Ectodermal cell (in vitro differentiated cells): ENCODE measurements around the gene PELO.
"Not testable (repeated sequence)": the region's sequence is repeated elsewhere in the genome, so short reads cannot be mapped to it uniquely, and the experiment has no call there.

ENCODE experiments used
- H3K27ac ChIP-seq: 2 replicates; pipeline ENCODE4 v1.7.0; 2013; ENCODE audit warnings: mild to moderate bottlenecking, low read depth, low read length; ENCODE audit not compliant: insufficient read depth, poor library complexity, severe bottlenecking
- H3K27me3 ChIP-seq: 2 replicates; pipeline ENCODE4 v1.7.0; 2013; ENCODE audit warnings: mild to moderate bottlenecking, low read length; ENCODE audit not compliant: insufficient read depth, control insufficient read depth, poor library complexity, severe bottlenecking
- H3K36me3 ChIP-seq: one replicate; pipeline ENCODE4 v1.7.0; 2013; ENCODE audit warnings: low read length; ENCODE audit not compliant: control insufficient read depth, insufficient read depth
- H3K4me1 ChIP-seq: one replicate; pipeline ENCODE4 v1.7.0; 2013; ENCODE audit warnings: low read length; ENCODE audit not compliant: control insufficient read depth, insufficient read depth
- H3K4me3 ChIP-seq: 2 replicates; pipeline ENCODE4 v1.7.0; 2013; ENCODE audit warnings: low read depth, low read length, control low read depth; ENCODE audit not compliant: insufficient read depth
- H3K9me3 ChIP-seq: 2 replicates; pipeline ENCODE4 v1.7.0; 2013; ENCODE audit warnings: mild to moderate bottlenecking, low read length, moderate library complexity; ENCODE audit not compliant: control insufficient read depth
- WGBS, 2 experiments: methylation state at CpG; one replicate each; pipeline ENCODE4 v1.1.7; 2013; ENCODE audit warnings: missing lambda C conversion rate in 2 of 2; 5-methylcytosine and 5-hydroxymethylcytosine counted together

Gene PELO

DNA sequence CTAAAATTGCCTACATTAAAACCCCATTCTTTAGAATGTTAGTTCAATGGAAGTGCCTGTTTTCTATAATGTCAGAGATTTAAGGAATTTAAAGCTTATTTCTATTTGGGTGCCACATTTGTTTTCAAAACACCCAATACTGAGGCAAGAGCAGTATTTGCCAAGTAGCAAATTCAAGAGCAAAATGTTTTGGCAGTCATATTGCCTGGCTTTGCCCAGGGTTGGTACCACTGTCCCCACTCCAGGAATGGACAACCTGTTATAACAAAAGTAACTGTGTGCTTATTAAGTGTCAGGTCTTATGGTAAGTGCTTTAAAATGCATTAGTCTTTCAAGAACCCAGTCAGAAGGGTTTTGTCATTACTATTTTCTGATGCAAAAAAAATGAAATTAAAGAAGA, 19.3 kb downstream of the PELO start:
- Histone ChIP-seq H3K27me3 (no peaks in the 10 kb centered on the region), H3K27ac (no peak overlapping the region), H3K36me3 (no peaks in the 10 kb centered on the region), H3K4me1 (peaks cover 7% of the 10 kb centered on the region), H3K4me3 (no peak overlapping the region), H3K9me3 (no peaks in the 10 kb centered on the region)

DNA sequence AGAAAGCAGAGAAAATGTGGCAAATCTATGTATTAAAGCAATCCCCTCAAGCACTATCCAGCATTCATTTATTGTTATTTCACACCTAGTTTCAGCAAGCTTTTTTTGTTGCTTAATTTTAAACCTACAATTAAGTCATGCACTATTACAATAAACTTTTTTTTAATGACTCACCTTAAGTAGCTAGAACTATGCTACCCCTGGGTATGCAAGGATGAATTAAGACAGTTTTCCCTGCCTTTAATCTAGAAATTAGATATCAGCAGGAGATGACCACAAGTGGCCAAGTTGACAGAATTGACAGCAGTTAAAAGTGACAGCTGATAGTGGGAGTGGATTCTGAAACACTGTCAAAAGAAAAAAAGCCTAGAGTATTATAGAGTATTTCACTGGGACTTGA, 20.0 kb downstream of the PELO start:
- no peaks in the 10 kb centered on the region for H3K9me3 ChIP-seq
- H3K4me1 ChIP-seq: peaks cover under 1% of the 10 kb centered on the region
- H3K27me3 ChIP-seq: no peaks in the 10 kb centered on the region
- no peak overlapping the region for H3K4me3 ChIP-seq
- H3K36me3 ChIP-seq: no peaks in the 10 kb centered on the region
- no peak overlapping the region for H3K27ac ChIP-seq

DNA sequence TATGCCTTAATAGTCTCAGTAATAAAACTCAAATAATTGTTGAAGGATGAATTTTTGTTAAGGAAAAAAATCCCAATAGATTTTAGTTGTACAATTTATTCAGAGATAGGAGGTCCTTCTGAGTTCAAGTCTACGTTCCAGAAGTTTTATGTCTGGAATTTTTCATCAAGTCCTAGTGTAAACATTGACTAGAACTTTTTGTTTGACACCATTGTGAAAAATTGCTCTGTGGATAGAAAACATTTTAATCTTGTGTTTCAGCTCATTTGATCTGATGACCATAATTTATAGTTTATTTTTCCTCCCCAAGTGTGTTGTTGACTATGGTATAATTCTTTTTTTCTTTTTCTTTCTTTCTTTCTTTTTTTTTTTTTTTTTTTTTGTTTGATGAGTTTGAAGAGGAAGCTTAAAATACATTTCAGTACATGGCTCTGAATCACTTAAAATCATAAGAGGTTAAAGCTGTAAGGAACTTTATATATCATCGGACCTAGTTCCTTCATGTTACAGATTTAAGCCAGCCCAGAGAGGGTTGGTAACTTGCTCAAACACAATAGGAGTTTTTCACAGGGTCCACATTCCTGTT, 20.7 kb downstream of the PELO start:
- no peaks in the 10 kb centered on the region for H3K36me3 ChIP-seq
- no peaks in the 10 kb centered on the region for H3K27me3 ChIP-seq
- WGBS, 2 experiments: 100% methylated on average over 2 of the region's 2 CpGs
- H3K9me3 ChIP-seq: no peaks in the 10 kb centered on the region
- H3K4me1 ChIP-seq: no peaks in the 10 kb centered on the region
- no peak overlapping the region for H3K27ac ChIP-seq
- no peak overlapping the region for H3K4me3 ChIP-seq

DNA sequence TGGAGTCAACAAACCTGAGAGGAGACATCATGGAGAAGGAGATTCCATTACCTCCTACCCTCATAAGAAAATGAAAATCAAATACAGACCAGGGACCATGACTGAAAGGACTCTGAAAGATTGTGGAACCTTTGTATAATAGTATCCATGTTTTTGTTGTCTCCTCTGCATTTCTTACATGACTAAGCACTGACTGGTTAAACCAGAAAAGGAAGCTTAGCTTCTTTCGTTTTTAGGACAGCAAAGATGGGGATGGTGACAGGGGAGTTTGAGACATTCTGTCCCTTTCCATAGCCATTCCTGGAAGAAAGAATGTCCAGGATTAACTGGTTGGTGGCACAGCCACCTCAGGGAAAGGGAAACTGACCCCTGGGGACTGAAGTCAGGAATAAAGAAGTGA, 22.2 kb downstream of the PELO start:
- no peaks in the 10 kb centered on the region for H3K4me1 ChIP-seq
- H3K36me3 ChIP-seq: no peaks in the 10 kb centered on the region
- no peak overlapping the region for H3K4me3 ChIP-seq
- H3K9me3 ChIP-seq: no peaks in the 10 kb centered on the region
- no peaks in the 10 kb centered on the region for H3K27me3 ChIP-seq
- 56 to 61% methylated on average over 1 of the region's 1 CpG for WGBS, 2 experiments
- H3K27ac ChIP-seq: no peak overlapping the region

DNA sequence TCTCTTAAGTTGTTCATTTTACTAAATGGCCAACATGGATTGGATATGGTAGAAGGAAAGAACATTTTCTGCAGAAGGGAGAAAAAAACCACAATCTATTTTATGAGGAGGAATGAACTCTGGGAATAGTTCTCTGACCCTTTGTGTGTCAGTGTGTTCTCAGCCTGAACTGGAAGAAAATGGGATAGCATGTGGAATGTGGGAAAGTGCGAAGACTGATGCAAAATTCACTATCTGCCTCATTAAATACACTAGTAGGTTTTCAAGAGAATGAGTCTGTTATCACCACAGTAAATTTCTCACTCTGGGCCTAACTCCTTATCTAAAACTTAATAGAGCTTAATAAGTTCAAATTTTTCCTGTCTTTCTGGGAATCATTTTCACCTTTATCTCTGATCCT, 22.7 kb downstream of the PELO start:
- H3K36me3 ChIP-seq: no peaks in the 10 kb centered on the region
- no peak overlapping the region for H3K4me3 ChIP-seq
- no peaks in the 10 kb centered on the region for H3K4me1 ChIP-seq
- 82% methylated on average over 1 of the region's 1 CpG; no CpG with 5 or more reads in 1 of the 2 experiments for WGBS, 2 experiments
- no peak overlapping the region for H3K27ac ChIP-seq
- H3K27me3 ChIP-seq: no peaks in the 10 kb centered on the region
- no peaks in the 10 kb centered on the region for H3K9me3 ChIP-seq

DNA sequence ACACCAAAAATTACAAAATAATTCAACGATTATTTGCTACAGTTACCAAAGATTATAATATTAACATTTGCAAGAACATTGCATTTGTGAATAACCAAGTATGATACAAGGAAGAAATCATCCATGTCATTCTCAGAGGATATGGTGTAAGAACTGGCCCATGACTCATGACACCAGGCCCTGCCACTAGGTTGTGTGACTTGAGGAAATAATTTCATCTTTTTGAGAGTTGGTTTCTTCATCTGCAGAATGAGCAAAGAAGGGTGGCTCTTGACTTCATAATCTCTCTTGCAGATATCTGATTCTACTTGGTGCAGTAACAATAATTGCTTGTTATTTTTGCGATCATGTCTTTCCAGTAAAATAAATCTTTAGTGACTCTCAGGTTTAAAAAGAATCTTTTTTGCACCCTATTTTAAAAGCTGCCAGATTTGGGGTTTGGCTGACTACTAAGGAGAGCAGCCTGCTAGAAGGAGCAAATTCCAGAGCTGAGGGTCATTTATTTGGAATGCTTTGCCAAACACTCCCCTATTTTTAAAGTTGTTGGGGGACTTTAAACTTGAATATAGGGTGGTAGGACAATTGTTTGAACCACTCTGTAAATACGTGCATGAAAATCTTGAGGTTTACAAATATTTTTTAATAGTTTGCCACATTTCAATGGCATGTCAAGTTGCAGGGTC, 23.5 kb downstream of the PELO start:
- 98 to 100% methylated on average over 1 to 3 of the region's 3 CpGs for WGBS, 2 experiments
- H3K27me3 ChIP-seq: no peaks in the 10 kb centered on the region
- H3K4me1 ChIP-seq: no peaks in the 10 kb centered on the region
- no peak overlapping the region for H3K4me3 ChIP-seq
- H3K27ac ChIP-seq: no peak overlapping the region
- no peaks in the 10 kb centered on the region for H3K36me3 ChIP-seq
- H3K9me3 ChIP-seq: no peaks in the 10 kb centered on the region

DNA sequence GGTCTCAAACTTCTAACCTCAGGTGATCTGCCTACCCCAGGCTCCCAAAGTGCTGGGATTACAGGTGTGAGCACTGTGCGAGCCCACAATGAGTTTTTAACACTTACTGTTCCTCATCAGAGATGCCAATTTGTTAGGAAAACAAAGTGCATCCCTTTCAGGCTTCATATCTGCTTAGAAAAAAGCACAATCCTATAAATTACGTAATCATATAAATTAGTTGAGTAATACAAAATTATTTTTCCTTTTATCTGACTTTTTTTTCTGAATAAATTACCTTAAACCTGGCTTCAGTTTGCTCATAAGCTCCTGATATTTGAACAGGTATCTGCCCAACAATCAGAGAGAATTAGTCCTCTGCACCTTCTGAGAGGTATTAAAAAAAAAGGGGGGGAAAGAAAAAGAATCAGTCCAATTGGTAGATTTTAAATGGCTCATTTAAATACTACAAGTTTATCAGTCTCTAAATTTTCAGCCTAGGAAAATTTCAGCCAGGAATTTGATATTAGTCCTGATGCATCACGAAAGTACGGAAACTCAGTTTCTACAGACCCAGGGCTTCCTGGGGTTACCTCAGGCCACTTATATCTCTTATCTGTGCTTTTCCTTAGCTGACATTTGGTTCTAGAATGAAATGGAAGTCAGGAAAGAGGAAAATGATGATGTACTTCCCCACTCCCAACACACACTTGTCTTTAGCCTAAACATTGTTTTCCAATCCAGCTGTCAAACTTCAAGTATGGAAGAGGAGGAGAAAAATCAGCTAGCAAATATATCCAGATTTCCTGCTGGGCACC, 26.8 kb downstream of the PELO start:
- H3K27me3 ChIP-seq: no peaks in the 10 kb centered on the region
- no peaks in the 10 kb centered on the region for H3K9me3 ChIP-seq
- no peak overlapping the region for H3K27ac ChIP-seq
- no peaks in the 10 kb centered on the region for H3K4me1 ChIP-seq
- H3K36me3 ChIP-seq: no peaks in the 10 kb centered on the region
- 99 to 100% methylated on average over 3 of the region's 4 CpGs for WGBS, 2 experiments
- no peak overlapping the region for H3K4me3 ChIP-seq

DNA sequence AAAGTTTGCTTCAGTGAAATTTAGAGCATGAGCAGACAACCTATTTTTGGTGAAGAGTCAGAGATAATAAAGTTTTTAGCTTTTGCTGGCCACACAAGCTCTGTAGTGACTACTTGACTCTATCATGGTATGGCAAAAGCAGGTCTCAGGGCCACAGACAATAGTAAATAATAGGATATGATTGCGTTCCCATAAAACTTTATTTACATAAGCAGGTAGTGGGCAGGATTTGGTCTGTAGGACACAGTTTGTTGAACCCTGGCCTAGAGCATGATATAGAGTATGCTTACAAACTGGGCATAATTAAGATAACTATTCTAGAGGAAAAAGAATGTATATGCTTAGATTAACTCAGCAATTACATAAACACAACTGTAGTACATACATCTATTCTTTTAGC, 30.1 kb downstream of the PELO start:
- WGBS, 2 experiments: 100% methylated on average over 1 of the region's 1 CpG
- no peaks in the 10 kb centered on the region for H3K9me3 ChIP-seq
- no peaks in the 10 kb centered on the region for H3K4me1 ChIP-seq
- no peaks in the 10 kb centered on the region for H3K27me3 ChIP-seq
- H3K4me3 ChIP-seq: no peak overlapping the region
- no peaks in the 10 kb centered on the region for H3K36me3 ChIP-seq
- no peak overlapping the region for H3K27ac ChIP-seq

DNA sequence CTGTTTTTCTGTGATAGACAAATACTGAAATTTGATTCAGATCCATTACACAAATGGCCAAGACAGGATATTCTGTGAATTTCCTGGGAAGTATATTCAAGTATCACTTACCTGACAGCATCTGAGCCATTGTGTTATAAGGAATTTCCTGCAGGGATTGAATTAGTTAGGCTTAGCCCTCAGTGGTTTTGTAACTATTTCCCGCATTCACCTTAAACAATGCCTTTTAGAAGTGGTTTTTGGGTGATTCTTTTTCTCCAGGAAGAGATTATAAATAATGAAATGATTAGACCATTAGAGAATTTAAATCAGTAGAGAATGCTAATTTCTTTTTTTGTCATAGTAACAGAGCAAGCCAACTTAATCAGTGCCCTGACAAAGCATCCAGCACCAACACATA, 30.6 kb downstream of the PELO start:
- Histone ChIP-seq H3K4me3 (no peak overlapping the region), H3K27ac (no peak overlapping the region), H3K4me1 (no peaks in the 10 kb centered on the region), H3K36me3 (no peaks in the 10 kb centered on the region), H3K9me3 (no peaks in the 10 kb centered on the region), H3K27me3 (no peaks in the 10 kb centered on the region)
- WGBS, 2 experiments: 100% methylated on average over 1 of the region's 1 CpG

DNA sequence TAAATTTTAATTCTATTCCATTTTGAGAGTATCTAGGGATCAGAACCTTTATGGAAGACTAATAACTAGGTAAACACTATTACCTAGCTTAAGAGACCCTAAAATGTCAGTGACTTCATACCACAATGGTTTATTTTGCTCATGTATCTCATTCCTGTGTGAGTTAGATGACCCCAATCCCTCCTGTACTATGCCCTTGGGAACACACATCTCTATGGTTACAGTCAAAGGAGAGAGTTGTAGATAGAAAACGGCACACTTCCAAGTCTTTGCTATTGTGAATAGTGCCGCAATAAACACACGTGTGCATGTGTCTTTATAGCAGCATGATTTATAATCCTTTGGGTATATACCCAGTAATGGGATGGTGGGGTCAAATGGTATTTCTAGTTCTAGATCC, 31.1 kb downstream of the PELO start:
- 92 to 100% methylated on average over 3 of the region's 3 CpGs for WGBS, 2 experiments

More for the DNA sequence above, 31.1 kb downstream of the PELO start:
- H3K27me3 ChIP-seq, H3K27ac ChIP-seq, H3K36me3 ChIP-seq, H3K4me1 ChIP-seq, H3K4me3 ChIP-seq, H3K9me3 ChIP-seq: not testable (repeated sequence)
